Brain microvascular endothelial cell (primary cell): ENCODE data around the gene CASP3.

ENCODE experiments used
- DNase-seq: peaks from one replicate; pipeline ENCODE4 v3.0.0-alpha.2; 2020
- H3K27ac ChIP-seq: fragments of 250-450 bp; sonication (Bioruptor Pico); 2 replicates; pipeline ENCODE4 v1.5.1; 2020; ENCODE audit warnings: mild to moderate bottlenecking, moderate library complexity
- H3K27me3 ChIP-seq: fragments of 250-450 bp; sonication (Bioruptor Pico); replicated peaks from 2 replicates; pipeline ENCODE4 v1.5.1; 2020; ENCODE audit warnings: mild to moderate bottlenecking
- H3K36me3 ChIP-seq: fragments of 250-450 bp; sonication (Bioruptor Pico); replicated peaks from 2 replicates; pipeline ENCODE4 v1.5.1; 2020; ENCODE audit warnings: mild to moderate bottlenecking
- H3K4me3 ChIP-seq: 2 replicates; pipeline ENCODE4 v1.5.1; 2011; ENCODE audit warnings: low read depth, mild to moderate bottlenecking, control low read depth, low read length, moderate library complexity
- in situ Hi-C: cut with HindIII; loops from 2 replicates; pipeline ENCODE4 v1.10.0; 2017; ENCODE audit warnings: low sequenced_read_pairs, low pct_ligation_motif_present
- TF ChIP-seq, protein P1 (sequence below): IDR thresholded peaks from 2 replicates; pipeline ENCODE4 v1.5.1; 2011; ENCODE audit warnings: low read depth, mild to moderate bottlenecking, moderate library complexity, low read length, control low read depth, inconsistent platforms; ENCODE audit errors: missing control alignments

CASP3 gene

DNA sequence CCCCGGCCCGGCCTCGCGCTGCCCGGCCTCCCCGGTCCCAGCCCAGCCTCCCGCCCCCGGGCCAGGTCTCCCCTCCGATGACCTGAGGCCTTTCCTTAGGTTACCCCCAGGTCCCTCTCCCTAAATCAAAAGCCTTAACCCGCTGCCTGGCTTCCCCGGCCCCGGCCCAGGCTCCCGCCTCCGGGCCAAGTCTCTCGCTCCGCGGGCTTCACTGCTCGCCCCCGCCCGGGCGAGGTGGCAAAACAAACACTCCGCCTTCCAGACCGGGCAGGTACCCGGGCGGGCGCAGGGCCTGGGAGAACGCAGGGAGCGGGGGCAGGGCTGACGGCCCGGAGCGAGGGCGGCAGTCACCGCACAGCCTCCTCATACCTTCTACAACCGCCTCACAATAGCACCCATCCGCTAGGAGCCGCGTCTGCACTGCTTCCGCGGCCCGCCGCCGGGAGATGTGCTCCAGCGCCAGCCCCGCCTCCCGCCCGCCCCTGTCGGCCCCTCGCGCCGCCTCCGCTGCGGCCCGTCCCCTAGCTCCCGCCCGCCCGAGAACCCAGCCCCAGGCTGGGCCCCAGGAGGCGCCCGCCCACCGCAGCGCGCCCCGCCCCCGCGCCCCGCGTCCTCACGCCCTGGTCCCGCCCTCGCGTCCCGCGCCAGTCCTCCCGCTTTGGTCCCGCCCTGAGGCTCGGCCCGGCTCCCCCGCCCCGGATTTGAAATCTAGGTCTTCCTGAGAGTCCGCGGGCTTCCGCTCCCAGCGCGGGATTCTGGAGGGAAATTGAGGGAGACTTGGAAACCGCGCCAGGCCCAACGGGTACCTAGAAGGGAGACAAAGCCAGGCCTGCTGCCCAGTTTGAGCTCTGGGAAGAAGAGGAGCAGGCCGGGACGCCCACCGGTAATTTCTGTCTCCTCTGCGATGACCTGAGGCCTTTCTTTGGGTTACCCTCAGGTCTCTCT is at the start of gene CASP3, which contains the start of gene PRIMPOL:
TSS of gene CASP3 (minus strand) at position 422 of the 945 bp plus-strand sequence. CDS start 10,994 bp downstream, outside the sequence.
TSS of gene PRIMPOL (plus strand) at position 713 of the 945 bp plus-strand sequence. CDS start 7,403 bp downstream, outside the sequence.
- Histone ChIP-seq H3K36me3 (no peaks in the 10 kb centered on the region), H3K27me3 (no peaks in the 10 kb centered on the region), H3K4me3 (peak within 1 kb of the TSS; percentile 76), H3K27ac (peak within 1 kb of the TSS; percentile 81)
- in situ Hi-C loops: no loop called here
- TF ChIP-seq, protein P1, sequence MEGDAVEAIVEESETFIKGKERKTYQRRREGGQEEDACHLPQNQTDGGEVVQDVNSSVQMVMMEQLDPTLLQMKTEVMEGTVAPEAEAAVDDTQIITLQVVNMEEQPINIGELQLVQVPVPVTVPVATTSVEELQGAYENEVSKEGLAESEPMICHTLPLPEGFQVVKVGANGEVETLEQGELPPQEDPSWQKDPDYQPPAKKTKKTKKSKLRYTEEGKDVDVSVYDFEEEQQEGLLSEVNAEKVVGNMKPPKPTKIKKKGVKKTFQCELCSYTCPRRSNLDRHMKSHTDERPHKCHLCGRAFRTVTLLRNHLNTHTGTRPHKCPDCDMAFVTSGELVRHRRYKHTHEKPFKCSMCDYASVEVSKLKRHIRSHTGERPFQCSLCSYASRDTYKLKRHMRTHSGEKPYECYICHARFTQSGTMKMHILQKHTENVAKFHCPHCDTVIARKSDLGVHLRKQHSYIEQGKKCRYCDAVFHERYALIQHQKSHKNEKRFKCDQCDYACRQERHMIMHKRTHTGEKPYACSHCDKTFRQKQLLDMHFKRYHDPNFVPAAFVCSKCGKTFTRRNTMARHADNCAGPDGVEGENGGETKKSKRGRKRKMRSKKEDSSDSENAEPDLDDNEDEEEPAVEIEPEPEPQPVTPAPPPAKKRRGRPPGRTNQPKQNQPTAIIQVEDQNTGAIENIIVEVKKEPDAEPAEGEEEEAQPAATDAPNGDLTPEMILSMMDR: peak; percentile 35
- DNase-seq: peak; percentile 91

DNA sequence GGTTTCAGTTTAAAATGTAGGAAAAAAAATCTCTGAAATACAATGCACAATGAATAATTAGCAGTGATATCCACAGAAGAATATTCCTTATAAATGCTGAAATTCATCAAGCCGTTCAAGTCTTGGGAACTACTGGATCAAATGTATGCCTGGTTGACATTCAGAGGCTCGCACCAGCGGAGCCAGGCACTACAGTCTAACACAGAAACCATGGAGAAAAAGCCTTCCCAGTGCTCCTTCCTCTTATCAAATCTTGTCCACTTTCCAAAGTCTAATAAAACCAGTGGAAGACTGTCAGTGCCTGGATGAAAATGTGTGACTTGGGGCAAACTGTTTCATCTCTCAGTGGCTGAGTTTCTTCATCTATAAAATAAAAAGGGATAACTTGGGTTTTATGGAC is 48.7 kb upstream of the CASP3 start:
- H3K36me3 ChIP-seq: peaks cover 5% of the 10 kb centered on the region
- TF ChIP-seq, protein P1: no peak
- no peak for DNase-seq
- H3K27ac ChIP-seq: no peak overlapping the region
- in situ Hi-C loops: no loop called here
- H3K27me3 ChIP-seq: no peaks in the 10 kb centered on the region
- no peak overlapping the region for H3K4me3 ChIP-seq

DNA sequence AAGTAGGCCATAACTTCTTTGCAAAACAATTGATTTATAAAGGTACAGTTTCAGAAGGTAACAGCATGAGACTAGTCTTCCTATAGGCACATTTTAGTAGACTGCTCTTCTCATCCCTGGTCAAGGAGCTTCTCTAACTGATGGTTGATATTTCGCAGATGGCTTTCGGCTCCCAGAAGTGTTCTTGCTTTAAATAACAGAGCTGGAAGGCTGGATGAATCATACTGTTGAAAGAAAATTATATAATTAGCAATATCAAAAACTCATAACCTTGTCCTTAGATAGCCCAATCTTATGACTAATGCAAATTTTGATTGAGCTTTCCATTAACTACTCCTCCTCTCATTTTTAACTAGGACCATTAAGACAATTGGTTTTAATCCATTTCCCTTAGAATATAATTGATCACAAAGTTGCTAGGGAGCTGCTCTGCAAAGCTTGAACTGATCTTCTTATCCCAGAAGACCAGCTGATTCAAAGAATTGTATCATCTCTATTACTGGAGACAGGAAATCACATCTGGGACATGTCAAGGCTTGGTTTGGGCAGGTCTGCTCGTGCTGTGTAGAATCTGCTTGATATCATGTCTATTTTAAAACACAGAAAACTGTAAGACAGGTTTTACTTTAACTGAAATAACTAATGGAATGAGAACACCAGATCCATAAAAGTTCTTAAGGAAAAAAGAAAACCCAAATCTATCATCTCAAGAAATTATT is 46.1 kb upstream of the CASP3 start:
- H3K27ac ChIP-seq: no peak overlapping the region
- H3K36me3 ChIP-seq: peaks cover 5% of the 10 kb centered on the region
- in situ Hi-C loops: no loop called here
- no peak overlapping the region for H3K4me3 ChIP-seq
- TF ChIP-seq, protein P1: no peak
- DNase-seq: no peak
- no peaks in the 10 kb centered on the region for H3K27me3 ChIP-seq

DNA sequence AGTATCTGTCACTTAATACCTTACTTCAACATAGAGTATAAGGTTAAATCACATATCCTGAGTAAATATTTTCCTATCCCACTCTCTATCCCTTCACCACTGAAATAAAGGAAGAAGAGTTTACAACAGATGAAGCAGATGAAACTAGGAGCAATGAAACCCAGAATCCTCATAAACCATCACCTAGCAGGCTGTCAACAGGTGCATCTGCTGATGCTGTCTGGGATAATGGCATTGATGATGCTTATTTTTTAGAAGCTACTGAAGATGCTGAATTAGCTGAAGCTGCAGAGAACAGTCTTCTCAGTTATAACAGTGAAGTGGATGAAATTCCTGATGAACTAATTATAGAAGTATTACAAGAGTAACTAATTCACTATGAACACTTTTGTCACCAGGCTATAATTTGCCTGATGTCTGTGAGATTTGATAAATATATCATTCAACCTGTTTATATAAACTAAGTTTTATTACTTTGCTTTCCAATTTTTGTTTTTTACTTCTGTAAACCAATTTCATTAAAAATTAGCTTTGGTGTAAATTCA is 45.2 kb upstream of the CASP3 start:
- Histone ChIP-seq H3K4me3 (no peak overlapping the region), H3K27me3 (no peaks in the 10 kb centered on the region), H3K36me3 (peaks cover 5% of the 10 kb centered on the region), H3K27ac (no peak overlapping the region)
- TF ChIP-seq, protein P1: no peak
- in situ Hi-C loops: no loop called here
- no peak for DNase-seq

DNA sequence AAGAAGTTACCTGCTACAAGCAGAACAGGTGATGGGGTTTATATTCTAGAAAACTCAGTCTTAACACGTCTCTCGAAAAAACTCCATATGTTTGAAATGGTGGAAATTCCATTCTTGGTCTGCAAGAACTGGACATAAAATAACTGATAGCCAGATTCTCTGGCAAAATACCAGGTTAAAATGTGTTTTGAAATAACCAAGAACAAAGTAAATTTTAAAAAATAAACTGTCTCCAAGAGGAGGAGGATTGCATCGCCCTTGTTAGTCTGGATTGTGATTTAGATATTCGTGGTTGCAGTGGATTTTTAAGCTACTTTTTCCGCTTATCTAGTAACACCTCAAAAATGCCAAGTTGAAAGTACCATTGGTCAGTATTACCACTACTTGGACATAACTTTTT is 43.8 kb upstream of the CASP3 start:
- no peak for DNase-seq
- peaks cover 5% of the 10 kb centered on the region for H3K36me3 ChIP-seq
- no peaks in the 10 kb centered on the region for H3K27me3 ChIP-seq
- H3K4me3 ChIP-seq: no peak overlapping the region
- H3K27ac ChIP-seq: no peak overlapping the region
- TF ChIP-seq, protein P1: no peak
- in situ Hi-C loops: no loop called here
